ENCODE data around the gene ARHGEF28.

DNA sequence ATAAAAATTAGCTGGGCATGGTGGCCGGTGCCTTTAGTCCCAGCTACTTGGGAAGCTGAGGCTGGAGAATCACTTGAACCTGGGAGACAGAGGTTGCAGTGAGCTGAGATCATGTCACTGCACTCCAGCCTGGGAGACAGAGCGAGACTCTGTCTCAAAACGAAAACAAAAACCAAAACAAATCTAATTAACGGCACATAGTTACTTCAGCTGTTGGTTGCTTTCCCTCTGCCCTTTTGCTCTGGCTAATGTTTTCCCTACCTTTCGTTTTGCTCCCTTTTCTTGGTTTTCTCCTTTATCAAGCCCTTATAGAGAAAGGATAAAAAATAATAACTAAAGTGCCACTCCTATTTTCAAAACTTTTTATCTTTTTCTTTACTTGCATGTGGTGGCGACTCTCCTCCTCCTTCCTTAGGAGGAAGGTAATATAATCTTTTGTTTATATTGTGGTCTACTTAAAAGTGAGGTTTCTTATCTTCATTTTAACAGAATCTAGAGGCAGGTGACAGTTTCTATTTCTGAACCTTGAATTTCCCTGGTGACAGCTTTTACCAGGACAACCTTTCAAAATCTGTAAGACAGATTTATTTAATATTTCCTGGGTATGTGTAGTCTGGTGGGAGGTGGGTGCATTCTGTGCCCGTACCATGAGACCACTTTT, 125.4 kb downstream of the ARHGEF28 start:
- TF ChIP-seq EGR1 (conservative IDR thresholded peaks at IDR 0.05) (no peak), POLR2AphosphoS5 (IDR thresholded peaks at IDR 0.05; ENCODE audit: control insufficient read depth, insufficient read depth, low read depth, low read length) (no peak), KLF16 (IDR thresholded peaks at IDR 0.05) (no peak)
